ENCODE data around the gene LRRC66. TPM values are rescaled to one million over a fixed set of nuclear protein-coding genes. Genes with fewer than 3 reads are reported as not detected.

Gene LRRC66
- total and polyA plus RNA-seq, 2 of the 8 experiments (the other 6 are each of a cell fraction or from before 2014, with no cell fraction given) = 0.05 to 0.11 TPM

- DNase-seq (ENCODE audit: low read depth in 1 of 2, low spot score in 2 of 2) (no peak), FAIRE-seq (no peak)
- H3K23me2 ChIP-seq (ENCODE audit: low read depth, low read length) = peaks cover 8% of the 10 kb centered on the region
- no peak overlapping the region for H2BK5ac ChIP-seq (ENCODE audit: low read depth, low read length)
- H3K27me3 ChIP-seq (replicated peaks in 1 of 4; ENCODE audit: control insufficient read depth in 3 of 4, extremely low read depth in 1 of 4, insufficient read depth in 3 of 4, low read length in 3 of 4) = peaks cover 1 to 13% (median 10%) of the 10 kb centered on the region in 4 experiments; a peak in 6 of 7 replicates
- no peak overlapping the region for H2BK12ac ChIP-seq (ENCODE audit: low read depth, low read length)
- H4K91ac ChIP-seq (replicated peaks; ENCODE audit: insufficient read length, low read length) = no peak overlapping the region
- H3K79me1 ChIP-seq (ENCODE audit: low read depth, low read length) = no peaks in the 10 kb centered on the region
- H3K4ac ChIP-seq (replicated peaks; ENCODE audit: insufficient read length, low read depth, low read length) = no peak overlapping the region
- no peak overlapping the region for H2AFZ ChIP-seq (ENCODE audit: low read length)
- H2BK120ac ChIP-seq (replicated peaks; ENCODE audit: low read depth, low read length) = no peak overlapping the region
- H4K5ac ChIP-seq (ENCODE audit: insufficient read length, low read depth, low read length) = no peak overlapping the region
- H2BK15ac ChIP-seq (ENCODE audit: low read length) = no peak overlapping the region
- ChIA-PET POLR2A (ENCODE audit: partially characterized antibody) (no interaction called here), CTCF (ENCODE audit: partially characterized antibody) (no interaction called here)
- TF ChIP-seq USF2 (IDR thresholded peaks at IDR 0.05; ENCODE audit: low read length) = no peak
- TF ChIP-seq GABPA (IDR thresholded peaks at IDR 0.05; ENCODE audit: borderline replicate concordance, insufficient read depth, low read length) = no peak
- no peak for TF ChIP-seq JUN (IDR thresholded peaks at IDR 0.05; ENCODE audit: low read depth, low read length)
- TF ChIP-seq POU5F1 (IDR thresholded peaks at IDR 0.05; ENCODE audit: low read depth, low read length) = no peak
- no peak for TF ChIP-seq HDAC2 (IDR thresholded peaks at IDR 0.05; ENCODE audit: borderline replicate concordance in 1 of 2, low read depth in 2 of 2, low read length in 2 of 2)
- 88% methylated on average over 3 of the region's 3 CpGs; no CpG with 5 or more reads in 1 of the 2 experiments for WGBS, 2 experiments (ENCODE audit: extremely low coverage in 1 of 2, insufficient coverage in 1 of 2, insufficient read length in 1 of 2, insufficient replicate concordance in 2 of 2, low coverage in 1 of 2, low lambda C conversion rate in 2 of 2, missing lambda C conversion rate in 1 of 2)
- H3K27ac ChIP-seq (ENCODE audit: low read depth, low read length) = no peak overlapping the region
- H3K9me3 ChIP-seq (ENCODE audit: insufficient read depth in 2 of 2, low read depth in 1 of 2, low read length in 1 of 2) = peaks cover 0 to 3% of the 10 kb centered on the region in 2 experiments; a peak in 1 of 4 replicates
- no peak overlapping the region for H3K9ac ChIP-seq (replicated peaks in 1 of 4; ENCODE audit: extremely low read depth in 1 of 4, low read depth in 3 of 4, low read length in 3 of 4)
- H3K56ac ChIP-seq (replicated peaks; ENCODE audit: insufficient read length, low read depth, low read length) = no peak overlapping the region
- H3K14ac ChIP-seq (ENCODE audit: insufficient read length) = no peak overlapping the region
- H4K8ac ChIP-seq (ENCODE audit: extremely low read depth, insufficient read depth, low read length) = no peak overlapping the region
- H3K23ac ChIP-seq (ENCODE audit: insufficient read length) = no peak overlapping the region
- H3K18ac ChIP-seq (ENCODE audit: extremely low read depth, low read length) = no peak overlapping the region
- H3K79me2 ChIP-seq (ENCODE audit: control insufficient read depth in 1 of 2, insufficient read depth in 2 of 2, low read length in 2 of 2) = no peaks in the 10 kb centered on the region
- no peaks in the 10 kb centered on the region for H3K36me3 ChIP-seq (ENCODE audit: control insufficient read depth in 2 of 4, insufficient read depth in 4 of 4, low read length in 3 of 4)
- H2BK20ac ChIP-seq (ENCODE audit: low read length) = no peak overlapping the region
- no peaks in the 10 kb centered on the region for H4K20me1 ChIP-seq (replicated peaks in 1 of 2; ENCODE audit: control insufficient read depth in 1 of 2, insufficient read depth in 2 of 2, low read length in 2 of 2)
- H3K4me2 ChIP-seq (ENCODE audit: insufficient read depth in 1 of 2, low read depth in 2 of 2, low read length in 2 of 2) = no peak overlapping the region
- peaks cover 0 to 2% (median 0%) of the 10 kb centered on the region in 4 experiments; a peak in 3 of 7 replicates for H3K4me1 ChIP-seq (replicated peaks in 1 of 4; ENCODE audit: control insufficient read depth in 3 of 4, insufficient read depth in 4 of 4, low read length in 3 of 4)
- H3K4me3 ChIP-seq (ENCODE audit: extremely low read depth in 1 of 4, insufficient read depth in 2 of 4, low read depth in 3 of 4, low read length in 4 of 4) = no peak overlapping the region
- H2AK5ac ChIP-seq (ENCODE audit: low read depth, low read length) = no peak overlapping the region
These were observed 34.1 kb upstream of the LRRC66 start for GRCh38 chr4:52054254-52054653.
